Inflammatory macrophage treated with lipopolysaccharide for 4 hours (primary cell): ENCODE data around the gene SMAD5.

Experiments
- DNase-seq: peaks from one replicate; pipeline ENCODE4 v3.0.0-alpha.2; 2020

Gene SMAD5

GRCh38 chr5:136132557-136133221, at the start of gene SMAD5:
TSS of gene SMAD5 (plus strand) at chr5:136132845. CDS start at chr5:136153761, 20,916 bp downstream.
- DNase-seq: peak; percentile 95

- DNase-seq: no peak
Observed at GRCh38 chr5:136084698-136085097, 47.9 kb upstream of the SMAD5 start.

GRCh38 chr5:136086783-136087566, 45.7 kb upstream of the SMAD5 start:
- no peak for DNase-seq

- peak; percentile 8 for DNase-seq
Observed at GRCh38 chr5:136087961-136088871, 44.4 kb upstream of the SMAD5 start.

- no peak for DNase-seq
Observed at GRCh38 chr5:136089791-136090190, 42.9 kb upstream of the SMAD5 start.

DNA sequence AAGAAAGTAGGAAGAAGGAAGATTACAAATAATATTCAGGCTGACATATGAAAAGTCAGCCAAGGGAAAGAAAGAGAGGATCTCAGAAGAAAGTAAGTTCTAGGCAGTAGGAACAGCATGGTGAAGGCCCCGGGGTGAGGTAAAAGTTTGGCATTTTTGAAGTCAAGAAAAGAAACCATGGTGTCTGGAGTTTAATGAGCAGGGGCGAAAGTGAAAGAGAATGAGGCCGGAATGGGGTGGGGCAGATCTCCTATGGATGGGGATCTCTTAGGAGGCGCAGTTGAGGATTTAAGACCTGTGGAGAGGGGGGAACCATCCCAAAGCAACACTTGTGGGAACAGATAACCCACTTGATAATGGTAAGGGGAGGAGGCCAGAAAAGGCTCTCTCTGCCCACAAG, 42.3 kb upstream of the SMAD5 start:
- no peak for DNase-seq

GRCh38 chr5:136094189-136094912, 38.3 kb upstream of the SMAD5 start:
- peak; percentile 68 for DNase-seq

DNA sequence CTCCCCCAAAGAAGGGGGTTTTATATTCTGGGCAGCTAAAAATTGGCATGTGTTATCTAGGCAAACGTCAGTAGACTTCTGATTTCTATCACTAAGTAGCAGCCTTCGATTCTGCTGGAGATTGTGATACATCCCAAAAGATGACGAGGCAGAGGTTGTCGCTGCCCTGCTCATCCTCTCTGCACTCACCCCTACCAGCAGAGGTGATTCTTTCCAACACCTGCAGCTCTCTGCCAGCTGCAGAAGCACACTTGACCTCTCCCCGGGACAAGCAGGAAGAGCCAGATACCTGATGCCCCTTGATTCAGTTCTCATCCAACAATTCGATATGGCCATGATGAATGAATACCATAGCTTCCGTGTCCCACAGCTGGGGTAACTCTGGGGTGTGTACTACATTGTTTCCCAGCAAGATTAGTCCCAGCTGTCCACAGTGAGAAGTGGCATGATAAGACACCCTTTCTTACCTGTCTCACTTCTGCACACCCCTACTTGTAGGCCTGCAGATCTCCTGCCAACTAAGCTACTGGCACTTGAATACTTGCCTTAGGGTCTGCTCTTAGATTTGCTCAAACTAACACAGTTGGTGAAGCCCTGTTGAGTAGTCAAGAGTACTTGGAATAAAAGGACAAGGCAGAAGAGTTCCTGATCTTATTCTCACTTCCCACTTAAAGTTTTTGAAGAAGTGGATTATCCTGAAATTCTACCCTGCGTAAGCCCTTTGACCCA, 37.6 kb upstream of the SMAD5 start:
- no peak for DNase-seq

GRCh38 chr5:136098176-136098575, 34.5 kb upstream of the SMAD5 start:
- no peak for DNase-seq

DNA sequence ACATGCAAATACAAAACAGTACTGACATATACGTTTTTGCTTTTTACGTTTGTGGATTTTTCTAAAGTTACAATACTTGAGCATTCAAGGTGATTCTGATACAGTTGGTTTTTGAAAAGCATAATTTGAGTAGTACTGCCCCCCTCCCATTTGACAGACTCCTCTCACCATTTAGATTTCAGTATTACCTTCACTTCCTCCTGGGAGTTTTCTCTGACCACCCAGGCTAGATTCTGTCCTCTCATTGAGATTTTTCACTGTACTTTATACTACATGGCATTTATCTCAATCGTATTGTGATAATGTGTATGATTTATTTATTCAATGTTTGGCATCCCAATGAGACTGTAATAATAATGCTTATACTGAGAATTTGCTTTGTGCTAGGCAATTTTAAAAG, 32.8 kb upstream of the SMAD5 start:
- no peak for DNase-seq

GRCh38 chr5:136101884-136102283, 30.8 kb upstream of the SMAD5 start:
- no peak for DNase-seq

DNA sequence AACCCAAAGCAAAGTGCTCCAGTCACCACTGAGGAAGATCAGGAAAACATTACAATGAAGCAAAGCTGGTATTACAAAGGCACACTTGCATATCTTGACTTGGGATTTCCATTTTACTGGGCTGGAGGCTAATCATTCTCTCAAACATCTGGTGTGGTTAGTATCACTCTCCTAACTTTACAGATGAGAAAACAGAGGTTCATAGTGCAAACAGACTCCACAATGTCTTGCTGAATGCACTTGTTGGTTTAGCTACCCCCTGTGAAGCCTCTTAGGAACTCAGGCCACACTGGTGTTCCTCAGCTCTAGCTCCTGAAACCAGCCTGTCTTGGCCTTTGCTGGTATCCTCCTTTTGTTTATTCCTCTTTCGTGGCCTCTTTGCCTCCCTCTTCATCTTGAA, 29.5 kb upstream of the SMAD5 start:
- no peak for DNase-seq

- no peak for DNase-seq
Observed at GRCh38 chr5:136104306-136104965, 28.2 kb upstream of the SMAD5 start.

DNA sequence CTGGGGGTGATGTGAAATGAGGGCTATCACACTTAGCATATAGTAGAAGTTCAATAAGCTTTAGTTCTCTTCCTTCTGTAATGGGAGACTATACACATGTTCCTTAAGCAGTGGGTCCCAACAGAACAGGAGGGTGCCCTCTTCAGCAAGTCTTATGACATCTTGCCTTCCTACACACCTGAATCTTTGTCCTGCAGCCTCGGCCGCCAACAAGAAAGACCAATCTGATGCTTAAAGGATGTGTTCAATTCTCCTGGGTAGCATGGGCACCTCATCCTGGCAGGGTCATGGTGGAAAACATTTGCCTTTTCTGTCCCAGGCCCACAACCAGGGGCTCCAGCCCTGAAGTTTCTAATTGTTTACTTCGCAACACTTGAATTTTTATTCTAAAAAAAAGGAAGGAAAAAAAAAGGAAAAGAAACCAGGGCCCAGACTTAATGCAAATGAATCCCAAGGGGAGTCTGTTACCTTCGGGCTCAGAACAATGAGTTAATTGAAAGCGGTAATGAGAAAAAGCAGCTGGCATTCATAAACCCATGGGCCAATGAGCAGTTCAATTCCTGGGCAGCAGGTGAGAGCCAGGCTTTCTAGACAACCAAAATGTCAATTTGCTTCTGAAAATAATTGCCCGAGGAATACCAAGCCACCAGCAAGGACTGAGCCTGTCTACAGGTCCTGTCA, 26.2 kb upstream of the SMAD5 start:
- no peak for DNase-seq

- DNase-seq: no peak
Observed at GRCh38 chr5:136108180-136108611, 24.4 kb upstream of the SMAD5 start.

DNA sequence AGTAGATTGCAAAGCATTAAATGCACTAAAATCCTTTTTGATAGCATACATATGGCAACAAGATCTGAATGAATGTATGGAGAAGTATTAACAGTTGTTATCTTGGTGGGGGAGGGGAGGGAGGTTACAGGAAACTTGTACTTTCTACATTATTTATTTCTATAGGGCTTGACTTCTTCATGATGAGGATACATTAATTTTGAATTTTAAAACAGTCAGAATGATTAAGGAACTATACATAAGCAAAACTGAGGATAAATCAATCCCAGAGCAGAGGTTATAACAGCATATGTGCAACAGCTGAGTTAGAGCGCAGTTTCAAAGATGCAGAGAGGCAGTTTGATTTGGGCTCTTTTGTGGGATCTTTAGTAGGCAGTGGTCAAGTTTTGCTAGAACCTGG, 23.9 kb upstream of the SMAD5 start:
- no peak for DNase-seq

DNA sequence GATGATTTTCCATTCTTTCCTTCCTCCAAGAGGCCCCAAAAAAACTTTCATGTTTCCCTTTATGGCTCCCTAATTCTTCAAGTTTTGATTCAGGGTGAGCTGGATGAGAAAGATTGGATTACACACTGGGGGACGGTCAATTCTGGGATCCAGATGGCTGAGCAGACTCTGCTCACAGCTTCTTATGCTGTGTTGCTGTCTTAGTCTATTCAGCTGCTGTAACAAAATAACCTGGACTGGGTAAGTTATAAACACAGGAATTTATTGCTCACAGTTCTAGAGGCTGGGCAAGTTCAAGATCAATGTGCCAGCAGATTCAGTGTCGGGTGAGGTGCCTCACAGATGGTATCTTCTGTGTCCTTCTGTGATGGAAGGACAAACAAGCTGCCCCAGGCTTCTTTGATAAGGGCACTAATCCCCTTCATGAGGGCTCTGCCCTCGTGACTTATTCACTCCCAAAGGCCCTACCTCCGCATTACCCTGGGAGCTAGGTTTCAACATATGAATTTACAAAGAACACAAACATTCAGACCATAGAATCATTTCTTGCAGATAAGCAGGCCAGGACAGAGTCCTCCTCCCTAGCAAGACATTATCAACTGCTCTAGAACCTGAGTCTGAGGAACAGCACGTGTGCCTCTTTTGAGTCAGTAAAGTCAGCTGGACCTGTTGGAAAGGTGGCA, 23.1 kb upstream of the SMAD5 start:
- no peak for DNase-seq

- DNase-seq: no peak
Observed at GRCh38 chr5:136113606-136114005, 19.0 kb upstream of the SMAD5 start.

- no peak for DNase-seq
Observed at GRCh38 chr5:136114414-136115125, 18.1 kb upstream of the SMAD5 start.
